GM19324 (cell line): ENCODE measurements around the gene SYT17.

Experiments
- ATAC-seq: cut with Tn5 transposase; IDR thresholded peaks from one replicate; pipeline ENCODE4 v1.9.1; 2021; ENCODE audit warnings: mild to moderate bottlenecking, moderate library complexity; ENCODE audit not compliant: unreplicated experiment, low FRiP score

The SYT17 gene

GRCh38 chr16:19290860-19291259 lies 122.8 kb downstream of the SYT17 start:
- ATAC-seq = no peak

DNA sequence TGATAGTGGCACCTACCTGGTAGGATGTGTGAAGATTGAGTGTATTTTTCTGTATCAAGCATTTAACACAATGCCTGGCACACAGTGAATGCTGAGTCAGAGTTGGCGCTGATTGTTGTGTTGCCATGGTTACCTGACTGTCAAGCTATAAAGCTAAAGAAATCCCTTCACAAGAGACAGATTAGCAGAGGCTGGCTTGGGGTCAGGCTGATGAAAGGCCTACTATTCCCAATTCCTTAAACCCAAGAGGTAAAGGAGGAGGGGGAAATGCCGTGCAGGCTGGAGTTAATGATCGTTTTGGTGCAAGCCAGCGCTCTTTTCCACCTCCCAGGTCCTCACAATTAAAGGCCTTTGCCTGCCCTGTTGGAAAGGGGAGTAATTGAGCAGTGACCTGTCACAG lies 123.4 kb downstream of the SYT17 start:
- ATAC-seq = no peak

DNA sequence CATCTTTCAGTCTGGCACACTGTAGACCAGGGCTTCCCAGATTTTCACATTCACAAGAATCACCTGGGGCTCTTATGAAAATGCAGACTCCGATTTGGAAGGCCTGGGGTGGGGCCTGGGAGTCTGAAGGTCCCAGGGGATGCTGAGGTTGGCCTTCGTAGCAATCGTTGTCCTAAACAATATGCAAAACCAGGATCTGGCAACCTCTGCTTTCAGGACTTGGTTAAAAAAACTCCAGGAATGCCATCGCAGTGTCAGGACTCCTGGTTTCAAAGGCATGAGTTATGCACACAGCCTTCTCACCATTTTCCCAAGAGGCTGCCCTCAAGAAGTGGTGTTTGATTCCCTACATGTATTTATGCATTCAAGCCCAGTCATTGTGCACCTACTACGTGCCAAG lies 124.1 kb downstream of the SYT17 start:
- no peak for ATAC-seq

DNA sequence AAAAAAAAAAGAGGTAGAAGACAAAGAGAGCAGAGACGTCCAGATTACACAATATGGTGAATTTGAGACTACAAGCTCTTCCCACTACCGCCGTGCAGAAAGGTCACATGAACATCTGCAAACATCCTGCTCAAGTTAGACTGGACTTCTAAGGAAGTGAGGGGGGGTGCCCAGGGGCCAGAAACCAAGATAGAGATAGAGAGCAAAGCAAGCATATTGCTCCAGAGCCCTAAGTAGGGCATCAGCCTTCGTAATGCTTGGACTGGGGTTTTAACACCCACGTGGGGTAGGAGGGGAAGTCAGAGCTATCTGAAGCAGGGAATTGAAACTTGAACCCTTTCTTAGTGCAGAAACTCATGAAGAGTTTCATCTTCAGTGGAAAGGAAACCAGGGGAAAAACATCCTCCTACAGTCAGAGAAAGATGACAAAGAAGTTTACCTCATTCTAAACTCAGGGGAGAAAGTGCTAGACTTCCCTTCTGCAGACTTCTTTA lies 126.2 kb downstream of the SYT17 start:
- ATAC-seq = peak; percentile 63

DNA sequence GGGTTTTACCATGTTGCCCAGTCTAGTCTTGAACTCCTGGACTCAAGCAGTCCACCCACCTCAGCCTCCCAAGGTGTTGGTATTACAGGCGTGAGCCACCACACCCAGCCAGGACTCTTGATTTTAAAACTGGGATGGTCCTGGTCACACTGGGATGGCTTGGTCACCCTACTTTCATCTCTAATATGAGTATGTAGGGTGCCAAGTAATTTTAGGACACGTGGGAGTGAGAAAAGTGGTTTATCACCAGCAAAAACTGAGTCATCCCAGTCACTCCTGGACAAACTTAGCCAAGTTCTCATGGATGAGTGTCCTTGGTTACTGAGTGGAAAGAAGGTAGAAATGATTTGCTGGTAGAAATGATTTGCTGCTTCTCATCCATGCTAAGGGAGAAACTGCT lies 127.4 kb downstream of the SYT17 start:
- ATAC-seq = no peak

DNA sequence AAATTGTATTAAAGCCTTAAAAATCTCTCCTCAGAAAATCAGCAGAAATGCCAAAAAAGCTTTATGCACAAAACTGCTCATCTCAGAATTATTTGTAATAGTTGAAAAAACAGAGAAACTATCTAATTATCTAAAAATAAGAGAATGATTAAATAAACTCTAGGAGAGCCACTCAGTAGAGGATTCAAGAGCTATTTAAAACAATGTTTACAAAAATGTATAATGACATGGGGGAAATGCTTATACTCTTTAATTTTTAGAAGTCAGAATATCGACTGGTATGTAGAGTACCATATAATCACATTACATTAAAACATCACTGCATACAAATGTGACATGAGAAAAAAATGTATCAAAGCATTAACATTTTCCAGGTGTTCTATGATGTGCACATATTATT lies 129.4 kb downstream of the SYT17 start:
- ATAC-seq = no peak

DNA sequence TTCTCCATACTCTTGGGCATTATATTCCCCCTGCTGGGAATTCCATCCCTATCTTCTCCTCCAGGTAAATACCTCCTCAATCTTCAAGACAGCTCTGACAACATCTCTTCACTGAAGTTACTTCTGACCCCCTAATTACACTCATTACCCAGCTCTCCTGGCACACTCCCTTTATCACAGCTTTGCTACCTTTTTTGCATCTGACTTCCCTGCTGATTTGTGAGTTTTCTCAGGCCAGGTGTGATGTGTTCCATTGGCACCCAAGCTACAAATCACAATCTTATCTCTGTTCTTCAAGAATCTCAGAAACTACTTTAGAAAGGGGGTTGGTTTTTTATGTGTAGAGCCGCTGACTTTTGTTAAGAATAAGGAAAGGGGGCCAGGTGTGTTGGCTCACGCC lies 131.5 kb downstream of the SYT17 start:
- no peak for ATAC-seq

DNA sequence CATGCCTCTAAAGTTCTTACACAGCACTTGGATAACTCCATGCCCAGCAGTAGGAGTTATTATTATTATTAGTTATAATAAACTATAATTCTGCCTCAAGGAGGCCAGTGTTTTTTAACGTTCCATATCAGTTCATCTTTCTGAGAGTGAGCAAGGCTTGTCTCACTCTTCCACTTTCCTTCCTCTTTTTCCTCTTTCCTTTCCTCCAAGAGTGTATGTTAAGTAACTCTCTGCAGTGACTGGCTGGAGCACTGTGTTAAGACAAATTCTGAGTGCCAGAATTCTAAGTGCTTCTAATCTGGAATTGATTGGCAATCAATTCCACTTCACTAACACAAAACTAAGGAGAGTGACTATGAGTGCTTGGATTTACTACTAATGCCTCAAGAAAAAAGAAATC lies 133.9 kb downstream of the SYT17 start:
- ATAC-seq = no peak

GRCh38 chr16:19304750-19305149 lies 136.7 kb downstream of the SYT17 start:
- no peak for ATAC-seq

GRCh38 chr16:19305443-19305842 lies 137.4 kb downstream of the SYT17 start:
- ATAC-seq = no peak

DNA sequence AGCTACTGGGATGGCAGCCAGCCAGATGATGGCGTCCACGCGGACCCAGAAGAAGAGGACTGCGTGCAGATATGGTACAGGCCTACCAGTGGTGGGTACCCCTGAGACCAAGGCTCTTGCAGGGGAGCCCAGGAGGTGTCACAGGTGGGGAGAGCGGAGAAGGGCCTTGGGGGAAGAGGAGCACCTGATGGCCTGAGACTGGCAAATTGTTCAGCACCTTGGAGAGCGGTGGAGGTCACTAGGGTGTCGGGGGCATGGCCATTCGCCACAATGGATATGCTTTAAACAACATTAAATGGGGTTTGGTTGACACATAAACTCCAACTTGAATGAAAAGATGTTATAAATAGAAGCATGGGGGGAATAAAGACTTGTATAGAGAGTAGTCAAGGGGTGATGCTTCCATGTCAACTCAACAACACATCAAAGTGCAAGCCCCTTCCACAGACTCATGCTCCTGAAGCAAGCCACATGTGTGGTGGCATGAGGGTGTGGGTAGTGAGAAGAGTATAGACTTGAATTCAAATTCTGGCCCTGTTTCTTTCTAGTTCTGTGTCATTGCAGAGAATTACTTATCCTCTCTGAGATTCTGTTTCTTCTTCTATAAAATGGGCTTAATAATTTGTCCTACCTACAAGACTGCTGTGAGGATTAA lies 139.7 kb downstream of the SYT17 start:
- ATAC-seq = no peak

DNA sequence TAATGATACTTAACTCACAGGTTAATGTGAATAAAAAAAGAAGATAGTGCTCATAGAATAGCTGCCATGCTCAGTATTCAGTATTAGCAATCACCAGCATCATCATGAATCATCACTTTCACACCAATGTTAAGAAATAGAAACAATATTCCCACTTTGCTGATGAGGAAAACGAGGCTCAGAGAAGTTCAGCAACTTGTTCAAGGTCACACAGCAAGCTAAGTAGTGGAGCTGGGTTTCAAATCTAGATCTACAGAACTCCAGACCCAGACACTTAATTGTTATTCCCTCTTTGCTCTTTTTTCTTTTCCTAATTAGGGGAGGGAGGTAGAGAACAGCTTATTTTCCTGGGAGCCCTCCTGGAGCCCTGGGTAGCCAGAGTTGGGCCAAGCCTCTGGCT lies 140.4 kb downstream of the SYT17 start:
- no peak for ATAC-seq

DNA sequence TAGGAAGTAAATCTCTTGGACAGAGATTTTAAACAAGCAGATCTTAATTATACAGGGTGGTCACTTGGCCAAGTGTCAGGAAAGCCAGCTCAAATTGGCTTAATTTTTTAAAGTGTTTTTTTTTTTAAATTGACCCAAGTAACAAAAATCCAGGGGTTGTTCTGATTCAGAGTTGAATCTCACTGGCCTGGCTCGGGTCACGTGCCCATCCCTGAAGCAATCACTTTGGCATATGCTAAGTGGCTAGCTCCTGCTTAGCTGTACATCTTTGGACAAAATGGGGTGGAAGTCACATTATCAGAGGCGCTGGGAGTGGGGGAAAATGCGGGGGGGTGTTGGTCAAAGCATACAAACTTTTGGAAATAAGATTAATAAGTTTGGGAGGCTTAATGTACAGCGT lies 141.1 kb downstream of the SYT17 start:
- no peak for ATAC-seq

- no peak for ATAC-seq
Observed at GRCh38 chr16:19314718-19315425, 146.8 kb downstream of the SYT17 start.

- ATAC-seq = no peak
Observed at GRCh38 chr16:19315889-19316433, 147.9 kb downstream of the SYT17 start.

GRCh38 chr16:19316846-19317245 lies 148.8 kb downstream of the SYT17 start:
- ATAC-seq = no peak
